SJCRH30 (cell line): ENCODE results near the gene DVL1. TPM values are rescaled to one million over a fixed set of nuclear protein-coding genes. Genes with fewer than 3 reads are reported as not detected.

Experiments
- DNase-seq, 2 experiments: peaks; one replicate each; pipeline ENCODE4 v3.0.0-alpha.2; 2015 to 2020
- H3K27ac ChIP-seq: fragments of 250-450 bp; sonication (Bioruptor Pico); 2 replicates; pipeline ENCODE4 v1.5.1; 2020; ENCODE audit warnings: mild to moderate bottlenecking, moderate library complexity
- H3K27me3 ChIP-seq: fragments of 250-450 bp; sonication (Bioruptor Pico); 2 replicates; pipeline ENCODE4 v1.5.1; 2020; ENCODE audit warnings: mild to moderate bottlenecking, moderate library complexity
- H3K36me3 ChIP-seq: fragments of 250-450 bp; sonication (Bioruptor Pico); 2 replicates; pipeline ENCODE4 v1.5.1; 2020; ENCODE audit warnings: mild to moderate bottlenecking, moderate library complexity
- H3K4me1 ChIP-seq: fragments of 250-450 bp; sonication (Bioruptor Pico); 2 replicates; pipeline ENCODE4 v1.5.1; 2020; ENCODE audit warnings: mild to moderate bottlenecking, moderate library complexity
- H3K4me3 ChIP-seq: fragments of 250-450 bp; sonication (Bioruptor Pico); 2 replicates; pipeline ENCODE4 v1.5.1; 2020; ENCODE audit warnings: mild to moderate bottlenecking, moderate library complexity
- H3K9me3 ChIP-seq: fragments of 250-450 bp; sonication (Bioruptor Pico); replicated peaks from 2 replicates; pipeline ENCODE4 v1.5.1; 2020; ENCODE audit warnings: mild to moderate bottlenecking, moderate library complexity
- total RNA-seq: library from RNA; depleted of rRNA; stranded (reverse); fragments of >200 nt; shearing (Covaris generic); gene quantifications from 2 replicates; pipeline ENCODE4 v1.2.3, GENCODE V29; 2014

DVL1 gene
- total RNA-seq, 1 experiment from 2014 or later, result 52.5 TPM

GRCh38 chr1:1312450-1313314 is 36.5 kb downstream of the DVL1 start:
- no peak overlapping the region for H3K4me3 ChIP-seq
- H3K27me3 ChIP-seq, result no peaks in the 10 kb centered on the region
- DNase-seq, result no peak
- H3K4me1 ChIP-seq, result peaks cover 4% of the 10 kb centered on the region
- peaks cover 70% of the 10 kb centered on the region for H3K36me3 ChIP-seq
- H3K27ac ChIP-seq, result no peak overlapping the region
- H3K9me3 ChIP-seq, result no peaks in the 10 kb centered on the region

- peaks cover 5% of the 10 kb centered on the region for H3K4me1 ChIP-seq
- peaks cover 58% of the 10 kb centered on the region for H3K36me3 ChIP-seq
- H3K27ac ChIP-seq, result no peak overlapping the region
- H3K9me3 ChIP-seq, result no peaks in the 10 kb centered on the region
- H3K27me3 ChIP-seq, result no peaks in the 10 kb centered on the region
- no peak for DNase-seq
- H3K4me3 ChIP-seq, result no peak overlapping the region
These were observed 37.8 kb downstream of the DVL1 start for GRCh38 chr1:1311107-1312104.

GRCh38 chr1:1310476-1311053 is 38.7 kb downstream of the DVL1 start:
- DNase-seq, result no peak
- no peak overlapping the region for H3K27ac ChIP-seq
- no peak overlapping the region for H3K4me3 ChIP-seq
- H3K36me3 ChIP-seq, result peaks cover 51% of the 10 kb centered on the region
- H3K9me3 ChIP-seq, result no peaks in the 10 kb centered on the region
- peaks cover 13% of the 10 kb centered on the region for H3K4me1 ChIP-seq
- H3K27me3 ChIP-seq, result no peaks in the 10 kb centered on the region

- H3K36me3 ChIP-seq, result peaks cover 48% of the 10 kb centered on the region
- no peaks in the 10 kb centered on the region for H3K9me3 ChIP-seq
- H3K27ac ChIP-seq, result no peak overlapping the region
- no peak overlapping the region for H3K4me3 ChIP-seq
- H3K4me1 ChIP-seq, result peaks cover 17% of the 10 kb centered on the region
- DNase-seq, result no peak
- H3K27me3 ChIP-seq, result no peaks in the 10 kb centered on the region
These were observed 39.2 kb downstream of the DVL1 start for GRCh38 chr1:1310109-1310385.

- H3K4me3 ChIP-seq, result peak overlapping the region; percentile 79
- peaks cover 18% of the 10 kb centered on the region for H3K4me1 ChIP-seq
- DNase-seq, result no peak
- peaks cover 42% of the 10 kb centered on the region for H3K36me3 ChIP-seq
- no peaks in the 10 kb centered on the region for H3K9me3 ChIP-seq
- no peak overlapping the region for H3K27ac ChIP-seq
- H3K27me3 ChIP-seq, result no peaks in the 10 kb centered on the region
These were observed 39.7 kb downstream of the DVL1 start for GRCh38 chr1:1309251-1310108.

- H3K4me1 ChIP-seq, result peaks cover 23% of the 10 kb centered on the region
- H3K27me3 ChIP-seq, result no peaks in the 10 kb centered on the region
- no peak for DNase-seq
- H3K9me3 ChIP-seq, result no peaks in the 10 kb centered on the region
- H3K27ac ChIP-seq, result peak overlapping the region; percentile 54
- H3K36me3 ChIP-seq, result peaks cover 36% of the 10 kb centered on the region
- H3K4me3 ChIP-seq, result peak overlapping the region; percentile 79
These were observed 40.4 kb downstream of the DVL1 start for GRCh38 chr1:1308756-1309250.

GRCh38 chr1:1307923-1308755 is 41.1 kb downstream of the DVL1 start, which contains the start of the genes ACAP3 and PUSL1:
Gene ACAP3, minus strand, starts transcription at chr1:1307930. Its CDS starts 115 bp downstream, at chr1:1307815.
Gene PUSL1, plus strand, starts transcription at chr1:1308597. Its CDS starts 47 bp downstream, at chr1:1308644.
- Histone ChIP-seq H3K9me3 (no peaks in the 10 kb centered on the region), H3K4me1 (peaks cover 24% of the 10 kb centered on the region), H3K4me3 (peak within 1 kb of the TSS; percentile 79), H3K27ac (peak within 1 kb of the TSS; percentile 74), H3K36me3 (peaks cover 29% of the 10 kb centered on the region), H3K27me3 (no peaks in the 10 kb centered on the region)
- peak; percentile 90 to 95 for DNase-seq

GRCh38 chr1:1307261-1307922 is 41.8 kb downstream of the DVL1 start:
- Histone ChIP-seq H3K36me3 (peaks cover 22% of the 10 kb centered on the region), H3K27ac (no peak overlapping the region; the same call in 1 of the 2 replicates), H3K27me3 (no peaks in the 10 kb centered on the region), H3K4me3 (peak overlapping the region; percentile 79), H3K9me3 (no peaks in the 10 kb centered on the region), H3K4me1 (peaks cover 24% of the 10 kb centered on the region)
- DNase-seq, result peak; percentile 47

- Histone ChIP-seq H3K27ac (no peak overlapping the region; the same call in 1 of the 2 replicates), H3K4me1 (peaks cover 24% of the 10 kb centered on the region), H3K27me3 (no peaks in the 10 kb centered on the region), H3K4me3 (peak overlapping the region; percentile 79), H3K36me3 (peaks cover 18% of the 10 kb centered on the region), H3K9me3 (no peaks in the 10 kb centered on the region)
- no peak for DNase-seq
These were observed 42.5 kb downstream of the DVL1 start for GRCh38 chr1:1306661-1307260.

- peaks cover 24% of the 10 kb centered on the region for H3K4me1 ChIP-seq
- H3K4me3 ChIP-seq, result peak overlapping the region; percentile 79
- no peaks in the 10 kb centered on the region for H3K27me3 ChIP-seq
- peak overlapping the region; percentile 76 for H3K27ac ChIP-seq
- H3K36me3 ChIP-seq, result peaks cover 12% of the 10 kb centered on the region; the same call in 1 of the 2 replicates
- no peaks in the 10 kb centered on the region for H3K9me3 ChIP-seq
- peak; percentile 73 to 77 for DNase-seq
These were observed 43.1 kb downstream of the DVL1 start for GRCh38 chr1:1306070-1306660.

GRCh38 chr1:1305300-1306069 is 43.7 kb downstream of the DVL1 start:
- peaks cover 11% of the 10 kb centered on the region; the same call in 1 of the 2 replicates for H3K36me3 ChIP-seq
- no peaks in the 10 kb centered on the region for H3K27me3 ChIP-seq
- H3K9me3 ChIP-seq, result no peaks in the 10 kb centered on the region
- peaks cover 24% of the 10 kb centered on the region for H3K4me1 ChIP-seq
- H3K27ac ChIP-seq, result peak overlapping the region; percentile 76
- H3K4me3 ChIP-seq, result peak overlapping the region; percentile 79
- DNase-seq, result peak; percentile 91 to 93
